Activated CD8-positive, alpha-beta T cell treated with anti-CD3 and anti-CD28 coated beads for 36 hours (primary cell): ENCODE results near the gene TCEA2. TPM values are rescaled to one million over a fixed set of nuclear protein-coding genes. Genes with fewer than 3 reads are reported as not detected.

ENCODE experiments used
- ATAC-seq: fragments of 200-7000 bp; cut with Tn5 transposase; one replicate; pipeline ENCODE4 v1.10.0; 2021; ENCODE audit warnings: mild to moderate bottlenecking, moderate library complexity
- CTCF ChIA-PET: fragments of 350-600 bp; sonication (Branson Sonifier 250); formaldehyde crosslinking; loops from one replicate; lab custom pipeline; 2021; ENCODE audit warnings: antibody characterized with exemption; lab: Charles Lee
- POLR2A ChIA-PET: fragments of 350-600 bp; sonication (Branson Sonifier 250); formaldehyde crosslinking; loops from one replicate; lab custom pipeline; 2021; ENCODE audit warnings: antibody characterized with exemption; lab: Charles Lee
- DNase-seq: peaks from one replicate; pipeline ENCODE4 v3.0.0-alpha.2; 2020
- H3K27ac Mint-ChIP-seq: one replicate; pipeline ENCODE4 v1.8.0; 2021; ENCODE audit warnings: mild to moderate bottlenecking, mixed read lengths
- H3K27me3 Mint-ChIP-seq: one replicate; pipeline ENCODE4 v1.8.0; 2021; ENCODE audit warnings: mixed read lengths
- H3K36me3 Mint-ChIP-seq: one replicate; pipeline ENCODE4 v1.8.0; 2021; ENCODE audit warnings: low read depth, mixed read lengths
- H3K4me1 Mint-ChIP-seq: one replicate; pipeline ENCODE4 v1.8.0; 2021; ENCODE audit warnings: low read depth, mixed read lengths
- H3K4me3 Mint-ChIP-seq: one replicate; pipeline ENCODE4 v1.8.0; 2021; ENCODE audit warnings: mild to moderate bottlenecking, moderate library complexity, mixed read lengths
- H3K9me3 Mint-ChIP-seq: one replicate; pipeline ENCODE4 v1.8.0; 2021; ENCODE audit warnings: mixed read lengths
- intact Hi-C: fragments of 100-400 bp; cut with micrococcal nuclease; formaldehyde crosslinking; loops from one replicate; pipeline ENCODE4 v1.10.0; 2022
- total RNA-seq, 2 experiments: library from RNA; stranded (reverse); gene quantifications; one replicate each; pipeline ENCODE4 v1.2.3, GENCODE V29; 2021
- TF ChIP-seq, protein P1 (sequence below): fragments of 200-600 bp; IDR thresholded peaks from one replicate; pipeline ENCODE4 v1.8.0; 2022; ENCODE audit warnings: antibody characterized with exemption, mild to moderate bottlenecking

Gene TCEA2
- total RNA-seq, 2 experiments from 2014 or later, result 30.0 to 33.0 TPM

DNA sequence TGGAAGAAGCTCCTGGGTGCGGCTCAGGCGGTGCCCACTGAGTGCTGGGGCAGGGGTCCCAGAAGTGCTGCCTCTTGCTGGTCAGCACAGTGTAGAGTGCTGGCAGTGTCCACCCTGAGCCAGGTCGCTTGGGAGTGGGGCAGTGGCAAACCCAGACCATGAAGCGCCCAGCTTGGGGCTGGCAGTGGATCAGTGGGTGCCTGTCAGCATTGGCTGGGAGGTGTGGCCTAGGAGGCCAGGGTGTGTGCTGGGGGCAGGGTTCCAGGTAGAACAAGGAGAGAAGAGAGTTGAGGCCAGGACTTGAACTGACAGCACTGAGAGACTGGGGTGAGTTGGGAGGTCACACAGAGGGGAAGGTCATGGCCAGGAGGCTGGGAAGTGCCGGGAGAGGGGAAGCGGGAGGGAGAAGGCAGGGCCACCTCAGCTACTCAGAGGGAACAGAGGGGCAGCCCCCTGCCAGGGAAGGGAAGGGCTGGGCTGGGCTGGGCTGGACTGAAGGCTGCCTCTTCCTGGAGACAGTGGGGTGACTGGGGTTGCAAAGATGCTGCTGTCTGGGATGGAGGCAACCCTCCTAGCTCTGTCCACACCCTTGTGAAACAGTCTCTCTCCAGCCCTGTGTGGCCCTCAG, 4.1 kb downstream of the TCEA2 start:
- H3K36me3 Mint-ChIP-seq, result no peaks in the 10 kb centered on the region
- ChIA-PET POLR2A (interaction anchor here (0.7 to 1.9 kb wide), 5 partner anchors 9 to 79 kb away, joined by 3 to 7 read pairs (median 4); partner anchors contain the start of genes OPRL1 and RGS19), CTCF (interaction anchor here (1.0 to 1.2 kb wide), 2 partner anchors 8 to 16 kb away, joined by 4 to 5 read pairs; no protein-coding TSS in a partner anchor)
- H3K27me3 Mint-ChIP-seq, result no peaks in the 10 kb centered on the region
- H3K27ac Mint-ChIP-seq, result no peak overlapping the region
- no peak overlapping the region for H3K4me3 Mint-ChIP-seq
- H3K4me1 Mint-ChIP-seq, result peaks cover 35% of the 10 kb centered on the region
- H3K9me3 Mint-ChIP-seq, result no peaks in the 10 kb centered on the region
- TF ChIP-seq, protein P1, sequence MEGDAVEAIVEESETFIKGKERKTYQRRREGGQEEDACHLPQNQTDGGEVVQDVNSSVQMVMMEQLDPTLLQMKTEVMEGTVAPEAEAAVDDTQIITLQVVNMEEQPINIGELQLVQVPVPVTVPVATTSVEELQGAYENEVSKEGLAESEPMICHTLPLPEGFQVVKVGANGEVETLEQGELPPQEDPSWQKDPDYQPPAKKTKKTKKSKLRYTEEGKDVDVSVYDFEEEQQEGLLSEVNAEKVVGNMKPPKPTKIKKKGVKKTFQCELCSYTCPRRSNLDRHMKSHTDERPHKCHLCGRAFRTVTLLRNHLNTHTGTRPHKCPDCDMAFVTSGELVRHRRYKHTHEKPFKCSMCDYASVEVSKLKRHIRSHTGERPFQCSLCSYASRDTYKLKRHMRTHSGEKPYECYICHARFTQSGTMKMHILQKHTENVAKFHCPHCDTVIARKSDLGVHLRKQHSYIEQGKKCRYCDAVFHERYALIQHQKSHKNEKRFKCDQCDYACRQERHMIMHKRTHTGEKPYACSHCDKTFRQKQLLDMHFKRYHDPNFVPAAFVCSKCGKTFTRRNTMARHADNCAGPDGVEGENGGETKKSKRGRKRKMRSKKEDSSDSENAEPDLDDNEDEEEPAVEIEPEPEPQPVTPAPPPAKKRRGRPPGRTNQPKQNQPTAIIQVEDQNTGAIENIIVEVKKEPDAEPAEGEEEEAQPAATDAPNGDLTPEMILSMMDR, result no peak
- ATAC-seq (no peak), DNase-seq (no peak)
- intact Hi-C loops, result loop anchor here (10.0 kb wide), 1 partner anchor 92 kb away; the partner anchor contains the start of gene SAMD10

DNA sequence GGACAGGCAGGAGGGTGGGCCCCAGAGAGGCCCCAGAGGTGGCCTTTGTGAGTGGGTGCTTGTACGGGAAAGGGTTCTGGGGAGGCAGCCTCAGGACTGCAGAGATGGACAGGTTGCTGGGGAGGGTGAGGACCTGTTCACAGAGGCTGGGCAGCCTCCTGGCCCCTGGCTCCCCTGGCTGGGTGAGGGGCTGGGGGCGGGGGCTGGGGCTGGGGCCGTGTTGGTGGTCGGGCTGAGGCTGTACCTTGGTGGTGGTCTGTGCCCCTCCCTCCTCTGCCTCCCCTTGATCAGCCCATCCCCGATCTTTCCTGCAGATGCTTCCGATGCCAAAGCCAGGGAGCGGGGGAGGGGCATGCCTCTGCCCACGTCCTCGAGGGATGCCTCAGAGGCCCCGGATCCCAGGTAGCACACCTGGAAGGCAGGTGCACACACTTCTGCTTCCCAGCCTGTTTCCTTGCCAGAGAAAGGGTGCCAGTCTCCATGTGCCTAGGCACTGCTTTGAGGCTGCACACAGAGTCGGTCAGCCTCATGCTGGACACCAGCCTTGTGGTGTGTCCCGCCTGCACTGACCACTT, 4.8 kb downstream of the TCEA2 start:
- ATAC-seq (no peak), DNase-seq (no peak)
- no peaks in the 10 kb centered on the region for H3K9me3 Mint-ChIP-seq
- intact Hi-C loops, result loop anchor here (10.0 kb wide), 1 partner anchor 93 kb away; the partner anchor contains the start of gene SAMD10
- H3K4me3 Mint-ChIP-seq, result no peak overlapping the region
- TF ChIP-seq, protein P1, result no peak
- H3K27ac Mint-ChIP-seq, result peak overlapping the region; percentile 30
- H3K4me1 Mint-ChIP-seq, result peaks cover 35% of the 10 kb centered on the region
- CTCF ChIA-PET, result no interaction called here
- no peaks in the 10 kb centered on the region for H3K36me3 Mint-ChIP-seq
- H3K27me3 Mint-ChIP-seq, result no peaks in the 10 kb centered on the region
- POLR2A ChIA-PET, result interaction anchor here (0.7 to 2.8 kb wide), 3 partner anchors 12 to 16 kb away, joined by 3 to 15 read pairs (median 4); partner anchors contain the start of genes OPRL1 and RGS19

DNA sequence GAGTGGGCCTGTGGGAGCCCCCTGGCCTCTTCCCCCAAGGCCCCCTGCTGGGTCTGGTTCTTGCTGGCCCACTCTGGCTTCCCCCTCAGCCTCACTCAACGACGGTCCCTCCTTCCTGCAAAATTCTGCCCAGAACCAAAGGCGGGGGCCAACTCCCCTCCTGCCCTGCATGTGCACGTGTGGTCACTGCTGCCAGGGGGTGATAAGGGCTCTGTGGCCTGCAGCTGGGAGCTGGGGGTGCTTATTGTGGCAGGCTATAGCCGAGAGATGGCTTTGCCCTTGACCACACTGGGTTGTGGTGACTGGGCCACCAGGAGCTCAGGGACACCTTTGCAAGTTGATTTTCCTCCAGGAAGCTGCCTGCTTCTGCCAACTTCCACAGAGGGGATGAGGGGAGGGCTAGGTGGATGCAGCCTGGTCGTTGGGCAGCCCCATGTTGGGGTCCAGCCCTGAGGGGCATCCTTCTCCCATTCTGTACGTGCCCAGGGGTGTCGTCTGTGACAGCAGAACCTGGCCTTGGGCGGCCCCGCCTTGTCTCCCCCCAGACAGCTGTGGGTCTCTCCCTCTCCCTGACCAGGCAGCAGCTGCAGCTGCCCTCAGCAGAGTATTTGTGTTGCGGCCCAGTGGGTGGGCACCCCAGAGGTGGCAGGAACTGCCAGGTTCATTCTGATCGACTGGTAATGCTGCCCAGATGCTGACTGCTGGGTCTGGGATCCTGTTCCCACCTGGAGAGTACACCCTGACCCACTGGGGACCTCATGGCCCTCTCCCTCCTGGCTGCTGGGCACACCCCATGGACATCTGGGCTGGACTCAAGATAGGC, 5.6 kb downstream of the TCEA2 start:
- TF ChIP-seq, protein P1, result no peak
- peaks cover 35% of the 10 kb centered on the region for H3K4me1 Mint-ChIP-seq
- H3K36me3 Mint-ChIP-seq, result peaks cover 2% of the 10 kb centered on the region
- no peaks in the 10 kb centered on the region for H3K27me3 Mint-ChIP-seq
- intact Hi-C loops, result loop anchor here (10.0 kb wide), 1 partner anchor 94 kb away; the partner anchor contains the start of gene SAMD10
- H3K4me3 Mint-ChIP-seq, result no peak overlapping the region
- DNase-seq, result no peak
- ChIA-PET POLR2A (interaction anchor here (0.7 to 2.8 kb wide), 2 partner anchors 11 to 17 kb away, joined by 3 to 15 read pairs; partner anchors contain the start of genes OPRL1 and RGS19), CTCF (interaction anchor here (1.1 to 1.6 kb wide), 3 partner anchors 8 to 17 kb away, joined by 3 to 5 read pairs (median 4); no protein-coding TSS in a partner anchor)
- no peaks in the 10 kb centered on the region for H3K9me3 Mint-ChIP-seq
- no peak for ATAC-seq
- no peak overlapping the region for H3K27ac Mint-ChIP-seq

DNA sequence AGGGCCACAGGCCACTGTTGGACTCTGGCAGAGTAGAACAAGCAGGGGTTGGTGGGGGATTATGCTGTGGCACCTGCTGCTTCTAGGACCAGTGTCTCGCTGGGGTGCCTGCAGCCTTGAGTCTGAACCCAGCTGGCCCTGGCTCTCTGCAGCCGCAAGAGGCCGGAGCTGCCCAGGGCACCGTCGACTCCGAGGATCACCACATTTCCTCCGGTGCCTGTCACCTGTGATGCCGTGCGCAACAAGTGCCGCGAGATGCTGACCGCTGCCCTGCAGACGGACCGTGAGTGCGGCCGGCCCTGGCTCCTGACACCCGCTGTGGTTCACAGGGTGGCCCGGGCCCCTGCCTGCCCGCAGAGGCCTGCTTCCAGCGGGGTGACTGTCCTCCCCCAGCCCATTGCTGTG, 6.2 kb downstream of the TCEA2 start:
- Mint-ChIP-seq H3K9me3 (no peaks in the 10 kb centered on the region), H3K4me3 (no peak overlapping the region), H3K27me3 (no peaks in the 10 kb centered on the region), H3K4me1 (peaks cover 29% of the 10 kb centered on the region), H3K27ac (no peak overlapping the region), H3K36me3 (peaks cover 2% of the 10 kb centered on the region)
- POLR2A ChIA-PET, result interaction anchor here (2.8 kb wide), 1 partner anchor 10 kb away, joined by 15 read pairs; the partner anchor contains the start of genes OPRL1 and RGS19
- CTCF ChIA-PET, result interaction anchor here (0.7 to 1.6 kb wide), 7 partner anchors 9 to 532 kb away, joined by 3 to 5 read pairs (median 3); partner anchors contain the start of genes OPRL1, PRPF6 and PTK6
- TF ChIP-seq, protein P1, result no peak
- no peak for DNase-seq
- intact Hi-C loops, result loop anchor here (10.0 kb wide), 1 partner anchor 94 kb away; the partner anchor contains the start of gene SAMD10
- ATAC-seq, result no peak
